Measurements from ENCODE around the gene DVL1.
A peak's percentile ranks its signal among the peaks of the same experiment; 100 is the strongest.

Gene DVL1

GRCh38 chr1:1295154-1295923 is 53.9 kb downstream of the DVL1 start:
- no peak for DNase-seq

DNA sequence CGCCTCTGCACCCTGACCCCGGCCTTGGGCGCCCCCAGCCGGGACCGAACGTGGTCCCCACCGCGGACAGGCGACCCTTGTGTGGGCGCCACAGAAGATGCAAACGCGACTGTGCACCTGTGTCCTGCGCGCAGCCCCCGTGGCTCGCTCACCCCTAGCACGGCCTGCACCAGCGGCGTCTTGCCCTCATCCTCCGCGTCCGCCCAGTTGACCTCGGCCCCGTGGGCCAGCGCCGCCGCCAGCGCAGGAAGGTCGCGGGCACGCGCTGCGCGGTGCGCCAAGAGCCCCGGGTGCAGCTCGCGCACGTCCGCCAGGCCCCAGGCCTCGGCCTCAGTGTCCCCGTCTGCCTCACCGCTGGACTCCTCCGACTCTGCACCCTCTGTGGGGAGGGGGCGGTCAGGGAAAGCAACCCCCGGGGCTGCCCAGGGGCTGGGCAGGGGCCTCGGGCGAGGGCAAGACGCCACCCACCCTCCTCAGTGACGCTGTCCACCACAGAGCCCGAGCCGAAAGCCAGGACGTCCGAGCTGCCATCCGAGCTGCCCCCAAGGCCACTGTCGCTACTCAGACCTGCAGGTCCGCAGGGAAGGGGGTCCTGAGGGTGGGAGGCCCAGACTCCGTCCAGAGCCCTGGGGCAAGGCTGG is 54.8 kb downstream of the DVL1 start:
- DNase-seq: no peak

- DNase-seq: no peak
These were observed 55.7 kb downstream of the DVL1 start for GRCh38 chr1:1293263-1294249.

GRCh38 chr1:1292851-1293250 is 56.4 kb downstream of the DVL1 start:
- DNase-seq: no peak

- DNase-seq: no peak
These were observed 56.8 kb downstream of the DVL1 start for GRCh38 chr1:1292442-1292779.

DNA sequence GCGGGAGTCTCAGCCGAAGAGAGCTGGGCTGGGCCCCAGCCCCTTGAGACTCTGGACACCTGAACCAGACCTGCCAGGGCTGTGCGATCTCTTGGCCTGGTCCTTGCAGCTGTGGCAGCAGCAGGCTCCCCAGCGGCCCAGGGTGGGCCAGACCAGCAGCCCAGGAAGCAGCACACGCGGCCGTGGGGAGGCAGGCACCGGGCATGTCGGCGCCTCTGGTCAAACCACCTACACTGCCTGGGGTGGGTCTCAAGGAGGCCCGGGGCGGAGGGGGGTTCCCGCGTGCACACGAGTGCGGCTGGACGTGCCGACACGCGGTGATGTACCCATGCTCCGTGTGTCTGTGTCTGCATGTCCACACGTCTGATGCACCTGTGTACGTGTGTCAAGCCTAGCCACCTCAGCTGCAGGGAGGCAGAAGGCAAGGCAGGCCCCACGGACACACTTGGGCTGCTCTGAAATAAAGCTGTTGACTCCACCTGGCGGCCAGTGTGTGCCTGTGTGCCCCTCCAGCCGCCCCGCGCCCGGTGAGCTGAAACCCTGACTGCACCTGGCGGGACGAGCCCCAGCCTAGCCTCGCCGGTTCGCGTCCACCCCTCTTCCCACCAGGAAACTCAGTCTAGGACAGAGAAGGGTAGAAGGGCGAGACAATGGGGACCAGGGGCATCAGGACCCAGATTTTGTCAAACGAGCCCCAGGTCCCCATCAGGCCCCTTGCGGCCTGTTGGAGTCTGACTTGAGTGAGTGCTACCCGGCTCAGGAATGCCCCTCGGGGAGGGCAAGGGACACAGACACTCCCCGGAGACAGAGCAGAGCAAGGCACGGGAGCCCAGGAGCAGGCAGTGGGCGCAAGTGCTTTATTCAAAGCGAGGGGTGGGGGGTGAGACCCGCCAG is 57.4 kb downstream of the DVL1 start:
- DNase-seq: peak in 1 of 2 donors; percentile 38

DNA sequence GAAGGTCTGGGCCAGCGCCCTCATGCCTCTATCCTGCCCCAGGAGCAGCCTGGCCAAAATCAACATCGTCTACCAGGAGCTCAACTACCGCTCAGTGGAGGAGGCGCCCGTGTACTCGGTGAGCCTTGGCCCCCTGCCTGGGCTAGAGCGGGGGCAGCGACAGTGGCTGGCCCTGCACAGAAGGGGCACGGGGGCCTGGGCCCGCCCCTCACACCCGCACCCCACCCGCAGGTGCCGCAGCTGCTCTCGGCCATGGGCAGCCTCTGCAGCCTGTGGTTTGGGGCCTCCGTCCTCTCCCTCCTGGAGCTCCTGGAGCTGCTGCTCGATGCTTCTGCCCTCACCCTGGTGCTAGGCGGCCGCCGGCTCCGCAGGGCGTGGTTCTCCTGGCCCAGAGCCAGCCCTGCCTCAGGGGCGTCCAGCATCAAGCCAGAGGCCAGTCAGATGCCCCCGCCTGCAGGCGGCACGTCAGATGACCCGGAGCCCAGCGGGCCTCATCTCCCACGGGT is 58.1 kb downstream of the DVL1 start:
- no peak for DNase-seq

DNA sequence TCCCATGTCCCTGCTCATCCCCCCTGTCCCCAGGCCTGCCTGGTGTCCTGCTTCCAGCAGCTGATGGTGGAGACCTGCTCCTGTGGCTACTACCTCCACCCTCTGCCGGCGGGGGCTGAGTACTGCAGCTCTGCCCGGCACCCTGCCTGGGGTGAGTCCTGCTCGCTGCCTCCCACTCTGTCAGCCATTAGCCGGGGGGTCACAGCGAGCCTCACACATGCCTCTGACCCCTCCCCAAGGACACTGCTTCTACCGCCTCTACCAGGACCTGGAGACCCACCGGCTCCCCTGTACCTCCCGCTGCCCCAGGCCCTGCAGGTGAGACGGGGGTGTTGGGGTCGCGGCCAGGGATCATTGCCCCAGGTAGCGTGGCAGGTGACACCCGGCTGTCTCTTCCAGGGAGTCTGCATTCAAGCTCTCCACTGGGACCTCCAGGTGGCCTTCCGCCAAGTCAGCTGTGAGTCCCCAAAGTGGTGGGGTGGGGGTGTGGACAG is 58.9 kb downstream of the DVL1 start:
- DNase-seq: no peak

GRCh38 chr1:1287288-1288110 is 61.7 kb downstream of the DVL1 start:
- no peak for DNase-seq

DNA sequence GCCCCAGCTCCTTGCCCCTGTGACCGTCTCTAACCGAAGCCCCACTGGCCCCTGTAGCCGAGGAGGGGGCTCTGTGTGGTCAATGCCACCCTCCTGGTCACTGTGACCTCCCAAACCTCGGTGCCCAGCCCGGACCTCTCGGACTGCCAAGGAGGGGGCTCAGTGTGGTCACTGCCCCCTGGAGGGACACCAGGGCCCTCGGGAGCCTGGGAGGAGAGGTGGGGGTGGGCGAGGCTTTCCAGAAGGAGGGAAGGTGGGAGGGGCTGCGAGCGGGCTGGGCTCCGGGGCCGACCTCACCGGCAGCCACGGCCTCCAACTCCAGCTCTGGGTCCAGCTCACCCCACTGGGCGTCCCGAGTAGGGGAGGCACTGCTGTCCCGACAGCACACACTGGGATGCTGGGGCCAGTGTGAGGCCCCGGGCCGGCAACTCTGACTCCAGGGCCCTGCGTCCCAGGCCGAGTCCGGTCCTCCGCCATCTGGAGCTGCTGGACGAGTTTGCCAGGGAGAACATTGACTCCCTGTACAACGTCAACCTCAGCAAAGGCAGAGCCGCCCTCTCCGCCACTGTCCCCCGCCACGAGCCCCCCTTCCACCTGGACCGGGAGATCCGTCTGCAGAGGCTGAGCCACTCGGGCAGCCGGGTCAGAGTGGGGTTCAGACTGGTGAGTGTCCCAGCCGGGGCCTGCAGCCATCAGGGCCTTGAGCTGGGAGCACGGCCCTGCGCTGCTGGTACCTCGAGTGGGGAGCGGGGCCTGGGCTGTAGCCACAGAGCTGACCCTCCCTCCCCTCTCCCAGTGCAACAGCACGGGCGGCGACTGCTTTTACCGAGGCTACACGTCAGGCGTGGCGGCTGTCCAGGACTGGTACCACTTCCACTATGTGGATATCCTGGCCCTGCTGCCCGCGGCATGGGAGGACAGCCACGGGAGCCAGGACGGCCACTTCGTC is 62.6 kb downstream of the DVL1 start:
- DNase-seq: no peak

DNA sequence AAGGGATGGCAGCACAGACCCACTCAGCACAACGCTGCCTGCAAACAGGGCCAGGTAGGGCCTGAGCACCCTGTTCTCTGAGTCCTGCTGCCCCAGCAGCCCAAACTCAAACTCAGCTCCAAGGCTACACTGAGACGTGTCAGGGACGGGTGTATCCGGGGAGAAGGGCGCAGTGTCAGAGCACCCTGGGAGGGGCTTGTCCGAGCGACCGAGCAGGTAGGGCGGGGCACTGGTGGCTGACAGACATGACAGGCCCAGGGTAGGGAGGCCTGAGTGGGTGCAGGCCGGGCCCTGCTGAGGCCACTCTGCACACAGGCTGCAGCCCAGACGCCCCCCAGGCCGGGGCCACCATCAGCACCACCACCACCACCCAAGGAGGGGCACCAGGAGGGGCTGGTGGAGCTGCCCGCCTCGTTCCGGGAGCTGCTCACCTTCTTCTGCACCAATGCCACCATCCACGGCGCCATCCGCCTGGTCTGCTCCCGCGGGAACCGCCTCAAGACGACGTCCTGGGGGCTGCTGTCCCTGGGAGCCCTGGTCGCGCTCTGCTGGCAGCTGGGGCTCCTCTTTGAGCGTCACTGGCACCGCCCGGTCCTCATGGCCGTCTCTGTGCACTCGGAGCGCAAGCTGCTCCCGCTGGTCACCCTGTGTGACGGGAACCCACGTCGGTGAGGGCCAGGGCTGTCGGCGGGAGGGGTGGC is 63.5 kb downstream of the DVL1 start:
- DNase-seq: no peak

Data from hippocampal formation (tissue), 2 donors.